H1 (cell line): Measurements from ENCODE around the gene H1-8. TPM values are rescaled to one million over a fixed set of nuclear protein-coding genes. Genes with fewer than 3 reads are reported as not detected.

Experiments used
- CTCF ChIA-PET: fragments of 300-600 bp; sonication (Branson Sonifier 250); formaldehyde crosslinking; loops from one replicate; lab custom pipeline; 2021; ENCODE audit not compliant: partially characterized antibody; lab: Charles Lee
- POLR2A ChIA-PET: fragments of 300-600 bp; sonication (Branson Sonifier 250); formaldehyde crosslinking; loops from one replicate; lab custom pipeline; 2021; ENCODE audit warnings: inconsistent platforms; ENCODE audit not compliant: partially characterized antibody; lab: Charles Lee
- DNase-seq, 2 experiments: peaks; one replicate each; pipeline versions ENCODE4 v3.0.0 to v3.0.0-alpha.2; 2010 to 2022; ENCODE audit warnings: low spot score in 2 of 2, low read depth in 1 of 2, mixed read lengths in 1 of 2
- FAIRE-seq: peaks from 2 replicates; lab custom pipeline; 2011; peaks lifted over from hg19 to GRCh38; lab: Jason Lieb, UNC
- H2AFZ ChIP-seq: 2 replicates; pipeline ENCODE4 v1.8.1; 2012; ENCODE audit warnings: low read length, inconsistent platforms
- H2AK5ac ChIP-seq: 2 replicates; pipeline ENCODE4 v1.6.1; 2013; ENCODE audit warnings: low read depth, low read length
- H2BK120ac ChIP-seq: replicated peaks from 2 replicates; pipeline ENCODE3; 2013; ENCODE audit warnings: low read depth, low read length, inconsistent platforms
- H2BK12ac ChIP-seq: 2 replicates; pipeline ENCODE4 v1.6.1; 2013; ENCODE audit warnings: low read depth, low read length
- H2BK15ac ChIP-seq: 2 replicates; pipeline ENCODE4 v1.6.1; 2013; ENCODE audit warnings: low read length
- H2BK20ac ChIP-seq: 2 replicates; pipeline ENCODE4 v1.6.1; 2013; ENCODE audit warnings: low read length
- H2BK5ac ChIP-seq: 2 replicates; pipeline ENCODE4 v1.6.1; 2013; ENCODE audit warnings: low read depth, low read length
- H3K14ac ChIP-seq: 2 replicates; pipeline ENCODE4 v1.6.1; 2013; ENCODE audit warnings: inconsistent platforms; ENCODE audit not compliant: insufficient read length
- H3K18ac ChIP-seq: 2 replicates; pipeline ENCODE4 v1.6.1; 2013; ENCODE audit warnings: low read length; ENCODE audit errors: extremely low read depth
- H3K23ac ChIP-seq: 2 replicates; pipeline ENCODE4 v1.6.1; 2013; ENCODE audit warnings: inconsistent platforms; ENCODE audit not compliant: insufficient read length
- H3K23me2 ChIP-seq: 2 replicates; pipeline ENCODE4 v1.6.1; 2013; ENCODE audit warnings: low read depth, low read length
- H3K27ac ChIP-seq: 2 replicates; pipeline ENCODE4 v1.6.1; 2011; ENCODE audit warnings: low read depth, low read length, inconsistent platforms
- H3K27me3 ChIP-seq, 4 experiments: replicated peaks in 1 of 4; 1 replicate in 1 of 4; 2 replicates in 3 of 4; pipeline versions ENCODE4 v1.6.1 to v1.8.1; 2011 to 2013; ENCODE audit warnings: low read length in 3 of 4, mild to moderate bottlenecking in 3 of 4, inconsistent platforms in 2 of 4, mixed read lengths in 2 of 4, moderate library complexity in 1 of 4; ENCODE audit not compliant: control insufficient read depth in 3 of 4, insufficient read depth in 3 of 4; ENCODE audit errors: extremely low read depth in 1 of 4
- H3K36me3 ChIP-seq, 4 experiments: 2 replicates each; pipeline versions ENCODE4 v1.6.1 to v1.8.1; 2011 to 2013; ENCODE audit warnings: mild to moderate bottlenecking in 4 of 4, low read length in 3 of 4, moderate library complexity in 2 of 4, control low read depth in 1 of 4, inconsistent platforms in 1 of 4; ENCODE audit not compliant: insufficient read depth in 4 of 4, control insufficient read depth in 2 of 4
- H3K4ac ChIP-seq: replicated peaks from 2 replicates; pipeline ENCODE3; 2013; ENCODE audit warnings: low read length, low read depth, mixed read lengths, inconsistent platforms; ENCODE audit not compliant: insufficient read length
- H3K4me1 ChIP-seq, 4 experiments: replicated peaks in 1 of 4; 1 replicate in 1 of 4; 2 replicates in 3 of 4; pipeline versions ENCODE4 v1.6.1 to v1.8.1; 2011 to 2013; ENCODE audit warnings: low read length in 3 of 4, inconsistent platforms in 2 of 4, mixed read lengths in 1 of 4; ENCODE audit not compliant: insufficient read depth in 4 of 4, control insufficient read depth in 3 of 4
- H3K4me2 ChIP-seq, 2 experiments: 2 replicates each; pipeline versions ENCODE4 v1.6.1 to v1.8.1; 2011 to 2013; ENCODE audit warnings: low read depth in 2 of 2, low read length in 2 of 2, control low read depth in 1 of 2, inconsistent platforms in 1 of 2, mild to moderate bottlenecking in 1 of 2; ENCODE audit not compliant: insufficient read depth in 1 of 2
- H3K4me3 ChIP-seq, 4 experiments: fragments of 200-600, 300-600 bp in 1 of 4; sonication (generic), shearing (Covaris generic), sonication (Bioruptor Twin) in 1 of 4; 2 replicates each; pipeline versions ENCODE4 v1.5.1 to v1.8.1; 2011 to 2016; ENCODE audit warnings: low read length in 4 of 4, low read depth in 3 of 4, control low read depth in 2 of 4, inconsistent platforms in 2 of 4, mild to moderate bottlenecking in 2 of 4, mixed read lengths in 1 of 4, moderate library complexity in 1 of 4; ENCODE audit not compliant: insufficient read depth in 2 of 4; ENCODE audit errors: extremely low read depth in 1 of 4
- H3K56ac ChIP-seq: replicated peaks from 2 replicates; pipeline ENCODE3; 2013; ENCODE audit warnings: low read depth, mild to moderate bottlenecking, mixed read lengths, low read length, inconsistent platforms; ENCODE audit not compliant: insufficient read length
- H3K79me1 ChIP-seq: 2 replicates; pipeline ENCODE4 v1.6.1; 2013; ENCODE audit warnings: low read depth, low read length, control low read depth
- H3K79me2 ChIP-seq, 2 experiments: 2 replicates each; pipeline versions ENCODE4 v1.6.1 to v1.8.1; 2012 to 2013; ENCODE audit warnings: low read length in 2 of 2, mild to moderate bottlenecking in 2 of 2, inconsistent platforms in 1 of 2; ENCODE audit not compliant: insufficient read depth in 2 of 2, control insufficient read depth in 1 of 2
- H3K9ac ChIP-seq, 4 experiments: replicated peaks in 1 of 4; 1 replicate in 1 of 4; 2 replicates in 3 of 4; pipeline versions ENCODE4 v1.6.1 to v1.8.1; 2011 to 2013; ENCODE audit warnings: low read depth in 3 of 4, low read length in 3 of 4, control low read depth in 2 of 4, mild to moderate bottlenecking in 2 of 4, moderate library complexity in 2 of 4, inconsistent platforms in 1 of 4; ENCODE audit errors: extremely low read depth in 1 of 4
- H3K9me3 ChIP-seq, 2 experiments: 2 replicates each; pipeline versions ENCODE4 v1.6.1 to v1.8.1; 2012 to 2013; ENCODE audit warnings: mild to moderate bottlenecking in 2 of 2, moderate library complexity in 2 of 2, control low read depth in 1 of 2, inconsistent platforms in 1 of 2, low read depth in 1 of 2, low read length in 1 of 2, mixed read lengths in 1 of 2; ENCODE audit not compliant: insufficient read depth in 2 of 2
- H4K20me1 ChIP-seq, 2 experiments: replicated peaks in 1 of 2; 2 replicates each; pipeline versions ENCODE3 to v1.8.1; 2011 to 2013; ENCODE audit warnings: inconsistent platforms in 2 of 2, low read length in 2 of 2, mild to moderate bottlenecking in 1 of 2; ENCODE audit not compliant: insufficient read depth in 2 of 2, control insufficient read depth in 1 of 2
- H4K5ac ChIP-seq: 2 replicates; pipeline ENCODE4 v1.6.1; 2013; ENCODE audit warnings: low read length, low read depth, mixed read lengths, inconsistent platforms; ENCODE audit not compliant: insufficient read length
- H4K8ac ChIP-seq: 2 replicates; pipeline ENCODE4 v1.8.0; 2013; ENCODE audit warnings: mild to moderate bottlenecking, moderate library complexity, low read length, inconsistent platforms; ENCODE audit not compliant: insufficient read depth; ENCODE audit errors: extremely low read depth
- H4K91ac ChIP-seq: replicated peaks from 2 replicates; pipeline ENCODE3; 2013; ENCODE audit warnings: low read length, mixed read lengths, inconsistent platforms; ENCODE audit not compliant: insufficient read length
- ASH2L ChIP-seq: fragments of 200-600, 300-600 bp; sonication (generic); IDR thresholded peaks from one replicate; pipeline ENCODE4 v1.7.1; 2017; ENCODE audit warnings: low read length
- BACH1 ChIP-seq: IDR thresholded peaks from 2 replicates; pipeline ENCODE4 v1.6.1; 2012; ENCODE audit warnings: low read length, improper control_type of control experiment
- BCL11A ChIP-seq, 2 experiments: IDR thresholded peaks; one replicate each; pipeline ENCODE4 v1.6.1; 2011; ENCODE audit warnings: low read depth in 2 of 2, low read length in 2 of 2, mild to moderate bottlenecking in 2 of 2
- HDAC2 ChIP-seq, 2 experiments: fragments of 300-600 bp in 1 of 2; sonication (generic) in 1 of 2; IDR thresholded peaks; 2 replicates each; pipeline ENCODE4 v1.6.1; 2011 to 2012; ENCODE audit warnings: low read depth in 2 of 2, low read length in 2 of 2, mild to moderate bottlenecking in 2 of 2, moderate library complexity in 2 of 2, borderline replicate concordance in 1 of 2, inconsistent platforms in 1 of 2
- NRF1 ChIP-seq: IDR thresholded peaks from 2 replicates; pipeline ENCODE4 v1.6.1; 2011; ENCODE audit warnings: mild to moderate bottlenecking, low read depth, low read length, improper control_type of control experiment
- TCF12 ChIP-seq: IDR thresholded peaks from 2 replicates; pipeline ENCODE4 v1.6.1; 2011; ENCODE audit warnings: low read depth, mild to moderate bottlenecking, low read length
- TEAD4 ChIP-seq: IDR thresholded peaks from 2 replicates; pipeline ENCODE4 v1.6.1; 2012; ENCODE audit warnings: low read depth, low read length, inconsistent platforms, mixed read lengths
- ZNF274 ChIP-seq: IDR thresholded peaks from 2 replicates; pipeline ENCODE4 v1.7.0; 2012; ENCODE audit warnings: low read length, borderline replicate concordance; ENCODE audit errors: extremely low read depth
- WGBS, 2 experiments: shearing (Covaris generic) in 1 of 2; methylation state at CpG; one replicate each; pipeline versions ENCODE4 v1.1.6 to v1.1.7; 2013 to 2015; ENCODE audit warnings: low lambda C conversion rate in 2 of 2, mixed read lengths in 2 of 2, inconsistent platforms in 1 of 2, low coverage in 1 of 2, missing lambda C conversion rate in 1 of 2; ENCODE audit not compliant: insufficient replicate concordance in 2 of 2, insufficient coverage in 1 of 2, insufficient read length in 1 of 2; ENCODE audit errors: extremely low coverage in 1 of 2, missing lambda C conversion rate in 1 of 2; 5-methylcytosine and 5-hydroxymethylcytosine counted together
- polyA plus RNA-seq, 7 experiments: library from polyadenylated mRNA; depleted of rRNA in 3 of 7; stranded (reverse) in 5 of 7; unstranded in 2 of 7; fragments of >200 nt in 5 of 7; fragments of 200-250 nt in 2 of 7; gene quantifications; 1 replicate in 5 of 7; 2 replicates in 1 of 7; 4 replicates in 1 of 7; pipeline versions ENCODE4 v1.2.1 to v1.2.3, GENCODE V29; 2011 to 2013; ENCODE audit warnings: missing spikeins in 2 of 7, mixed read lengths in 2 of 7
- total RNA-seq: library from RNA; stranded (reverse); fragmentation: NEBNext Ultra II Directional; extraction: Animal tissue kit (Norgen Biotek cat#: 25700); gene quantifications from 2 replicates; pipeline ENCODE4 v1.2.1, GENCODE V29; 2021
- TF ChIP-seq, protein P1 (sequence below), 3 experiments: IDR thresholded peaks; 1 replicate in 2 of 3; 2 replicates in 1 of 3; pipeline versions ENCODE4 v1.5.1 to v1.6.1; 2011; ENCODE audit warnings: low read length in 3 of 3, mild to moderate bottlenecking in 3 of 3, inconsistent platforms in 2 of 3, low read depth in 1 of 3, moderate library complexity in 1 of 3; ENCODE audit not compliant: insufficient read depth in 1 of 3; ENCODE audit errors: control extremely low read depth in 1 of 3

Gene H1-8
- total and polyA plus RNA-seq, 2 of the 8 experiments (the other 6 are each of a cell fraction or from before 2014, with no cell fraction given): not detected

DNA sequence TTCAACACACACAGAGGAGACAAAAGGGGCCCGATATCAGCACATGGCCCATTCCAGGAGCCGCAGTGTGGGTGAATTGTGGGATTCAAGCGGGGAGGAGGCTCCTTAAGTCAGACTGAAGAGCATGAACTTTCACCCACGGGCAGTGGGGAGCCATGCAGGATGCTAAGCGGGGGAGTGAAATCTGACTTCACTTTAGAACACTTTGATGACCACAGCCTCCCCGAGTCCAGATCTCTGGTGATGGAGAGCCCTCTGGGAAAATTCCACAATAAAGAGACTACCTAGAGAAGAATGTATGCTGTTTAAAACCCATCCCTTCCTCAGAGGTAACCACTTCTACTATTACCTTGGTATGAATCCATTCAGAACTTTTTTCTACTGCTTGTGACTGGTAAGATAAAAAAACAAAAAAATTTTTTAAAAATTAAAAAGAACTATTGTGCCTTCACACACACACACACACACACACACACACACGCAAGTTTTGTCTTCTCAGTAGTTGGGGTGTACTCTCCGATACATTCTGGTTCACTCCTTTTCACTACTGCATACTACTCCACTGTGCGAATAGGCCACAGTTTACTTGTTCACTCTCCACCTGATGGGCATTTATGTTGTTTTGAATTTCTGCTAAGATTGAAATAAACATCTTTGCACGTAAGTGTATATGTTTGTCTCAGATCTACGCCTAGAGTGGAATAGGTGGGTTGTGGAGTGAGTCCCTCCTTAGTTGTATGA lies 2.0 kb upstream of the H1-8 start:
- Histone ChIP-seq H3K4me1 (peaks cover 8 to 19% (median 10%) of the 10 kb centered on the region in 4 experiments), H3K4me3 (no peak overlapping the region), H3K27ac (no peak overlapping the region; the same call in 1 of the 2 replicates), H2AK5ac (no peak overlapping the region), H3K9me3 (no peaks in the 10 kb centered on the region), H3K9ac (no peak overlapping the region), H3K36me3 (no peaks in the 10 kb centered on the region), H4K5ac (no peak overlapping the region), H3K79me2 (no peaks in the 10 kb centered on the region), H3K23me2 (no peaks in the 10 kb centered on the region), H4K8ac (no peak overlapping the region), H2AFZ (no peak overlapping the region), H2BK120ac (no peak overlapping the region), H3K79me1 (no peaks in the 10 kb centered on the region), H3K4ac (no peak overlapping the region), H3K4me2 (no peak overlapping the region), H3K14ac (no peak overlapping the region), H3K18ac (no peak overlapping the region), H3K56ac (no peak overlapping the region), H3K23ac (no peak overlapping the region), H2BK15ac (no peak overlapping the region), H2BK20ac (no peak overlapping the region), H4K20me1 (no peaks in the 10 kb centered on the region), H2BK5ac (no peak overlapping the region), H3K27me3 (no peaks in the 10 kb centered on the region), H2BK12ac (no peak overlapping the region), H4K91ac (no peak overlapping the region)
- ChIA-PET CTCF (interaction anchor here (0.9 to 1.2 kb wide), 2 partner anchors 8 to 10 kb away, joined by 3 read pairs; no protein-coding TSS in a partner anchor), POLR2A (interaction anchor here (0.6 kb wide), 1 partner anchor 15 kb away, joined by 4 read pairs; no protein-coding TSS in a partner anchor)
- WGBS, 2 experiments: 91% methylated on average over 11 of the region's 11 CpGs; no CpG with 5 or more reads in 1 of the 2 experiments
- DNase-seq: no peak
- no peak for FAIRE-seq
- TF ChIP-seq BACH1 (no peak), ASH2L (no peak), ZNF274 (no peak), HDAC2 (IDR thresholded peaks at IDR 0.05; ENCODE audit: borderline replicate concordance in 1 of 2, low read depth in 2 of 2, low read length in 2 of 2) (no peak), TCF12 (no peak), NRF1 (no peak), BCL11A (IDR thresholded peaks at IDR 0.05; ENCODE audit: low read depth in 2 of 2, low read length in 2 of 2) (no peak), TEAD4 (no peak)
- TF ChIP-seq, protein P1, sequence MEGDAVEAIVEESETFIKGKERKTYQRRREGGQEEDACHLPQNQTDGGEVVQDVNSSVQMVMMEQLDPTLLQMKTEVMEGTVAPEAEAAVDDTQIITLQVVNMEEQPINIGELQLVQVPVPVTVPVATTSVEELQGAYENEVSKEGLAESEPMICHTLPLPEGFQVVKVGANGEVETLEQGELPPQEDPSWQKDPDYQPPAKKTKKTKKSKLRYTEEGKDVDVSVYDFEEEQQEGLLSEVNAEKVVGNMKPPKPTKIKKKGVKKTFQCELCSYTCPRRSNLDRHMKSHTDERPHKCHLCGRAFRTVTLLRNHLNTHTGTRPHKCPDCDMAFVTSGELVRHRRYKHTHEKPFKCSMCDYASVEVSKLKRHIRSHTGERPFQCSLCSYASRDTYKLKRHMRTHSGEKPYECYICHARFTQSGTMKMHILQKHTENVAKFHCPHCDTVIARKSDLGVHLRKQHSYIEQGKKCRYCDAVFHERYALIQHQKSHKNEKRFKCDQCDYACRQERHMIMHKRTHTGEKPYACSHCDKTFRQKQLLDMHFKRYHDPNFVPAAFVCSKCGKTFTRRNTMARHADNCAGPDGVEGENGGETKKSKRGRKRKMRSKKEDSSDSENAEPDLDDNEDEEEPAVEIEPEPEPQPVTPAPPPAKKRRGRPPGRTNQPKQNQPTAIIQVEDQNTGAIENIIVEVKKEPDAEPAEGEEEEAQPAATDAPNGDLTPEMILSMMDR (IDR thresholded peaks at IDR 0.05; ENCODE audit: control extremely low read depth in 1 of 3, insufficient read depth in 1 of 3, low read depth in 1 of 3, low read length in 3 of 3): no peak
